ENCODE measurements around the gene MPPED1.

The MPPED1 gene

DNA sequence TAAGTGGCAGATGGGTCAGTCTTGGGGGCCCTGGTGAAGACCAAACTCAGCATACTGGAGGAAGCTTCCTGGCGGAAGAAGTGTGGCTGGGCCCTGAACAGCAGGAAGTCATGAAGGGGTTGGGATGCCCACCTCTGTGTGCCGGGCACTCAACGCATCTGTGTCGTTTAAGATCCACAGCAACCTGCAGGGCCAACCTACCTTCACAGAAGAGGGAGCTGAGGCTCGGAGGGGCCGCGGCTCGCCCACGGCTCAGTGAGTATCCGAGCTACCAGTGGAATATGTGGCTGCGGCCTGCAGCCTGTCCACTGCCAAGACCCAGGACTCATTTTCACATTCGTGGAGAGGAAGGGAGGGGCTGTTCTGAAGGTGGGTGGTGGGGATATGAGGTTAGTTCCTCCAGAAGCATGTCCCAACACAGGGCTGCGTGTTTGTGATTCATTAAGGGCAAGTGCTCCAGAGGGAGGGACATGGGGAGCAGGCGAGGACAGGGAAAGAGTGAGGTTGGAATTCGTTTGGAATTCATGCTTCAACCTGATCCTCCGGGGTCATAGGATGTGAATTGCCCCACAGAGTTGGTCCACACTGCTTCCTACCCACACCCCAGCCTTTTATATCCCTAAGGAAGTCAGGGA lies 99.6 kb downstream of the MPPED1 start:
- TF ChIP-seq CTCF (IDR thresholded peaks at IDR 0.05; ENCODE audit: low read depth, low read length) = no peak
- H3K9me3 ChIP-seq (ENCODE audit: severe bottlenecking) = no peaks in the 10 kb centered on the region
- no peak for DNase-seq
- no peak overlapping the region for H3K27ac ChIP-seq
- no peak overlapping the region for H3K4me3 ChIP-seq (ENCODE audit: low read depth, low read length)
- H3K27me3 ChIP-seq (ENCODE audit: insufficient read depth, low read depth, severe bottlenecking) = no peaks in the 10 kb centered on the region
- no peaks in the 10 kb centered on the region for H3K36me3 ChIP-seq

DNA sequence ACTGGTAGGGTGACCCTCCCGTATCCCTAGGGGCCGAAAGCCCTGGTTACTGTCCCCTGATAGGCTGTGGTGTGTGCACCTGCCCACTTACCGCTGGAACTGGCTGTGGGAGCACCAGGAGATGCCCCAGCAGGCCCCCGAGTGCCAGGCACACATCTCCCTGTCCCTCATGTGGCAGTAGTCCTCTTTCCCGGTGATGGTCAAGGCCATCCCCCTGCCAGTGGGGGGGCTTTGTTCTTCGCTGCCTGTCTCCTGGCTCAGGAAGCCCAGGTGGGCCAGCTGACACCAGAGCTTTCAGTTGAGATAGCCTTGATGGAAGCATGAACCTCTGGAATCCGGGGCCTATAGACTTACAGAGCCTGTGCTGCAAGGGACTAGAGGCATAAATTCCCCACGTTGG lies 100.5 kb downstream of the MPPED1 start:
- no peak for DNase-seq
- Histone ChIP-seq H3K27me3 (ENCODE audit: insufficient read depth, low read depth, severe bottlenecking) (no peaks in the 10 kb centered on the region), H3K4me3 (ENCODE audit: low read depth, low read length) (no peak overlapping the region), H3K9me3 (ENCODE audit: severe bottlenecking) (no peaks in the 10 kb centered on the region), H3K27ac (no peak overlapping the region), H3K36me3 (no peaks in the 10 kb centered on the region)
- TF ChIP-seq CTCF (IDR thresholded peaks at IDR 0.05; ENCODE audit: low read depth, low read length) = no peak

DNA sequence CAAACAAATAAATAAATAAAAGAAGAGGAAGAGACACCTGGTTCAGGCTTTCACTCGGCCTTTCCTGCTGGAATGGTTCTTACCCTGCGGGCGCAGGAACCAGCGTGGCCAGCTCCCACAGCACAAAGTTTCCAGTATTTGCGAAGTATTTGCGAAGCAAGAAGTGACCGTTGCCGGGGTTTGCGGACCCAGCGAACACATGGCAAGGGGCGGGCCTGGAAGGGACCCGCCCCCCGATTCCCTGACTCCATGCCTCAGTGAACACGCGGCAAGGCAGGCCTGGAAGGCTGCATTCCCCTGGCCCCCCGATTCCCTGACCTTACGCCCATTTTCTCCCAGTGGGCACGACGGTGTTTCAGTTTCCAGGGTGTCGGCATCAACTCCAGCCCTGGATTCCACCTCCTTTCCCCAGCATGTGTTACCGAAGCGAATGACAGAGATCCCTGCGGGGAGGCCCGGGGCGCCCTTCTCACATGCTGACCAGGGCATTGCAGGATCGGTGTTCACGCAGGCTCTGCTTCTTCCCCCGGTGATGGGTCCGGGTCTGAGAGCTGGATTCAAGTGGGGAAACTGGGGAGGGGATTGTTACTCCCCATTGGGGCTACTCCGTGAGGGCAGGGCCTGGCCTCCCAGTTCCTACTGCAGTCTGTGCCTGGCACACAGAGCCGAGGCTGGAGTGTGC lies 102.8 kb downstream of the MPPED1 start:
- no peaks in the 10 kb centered on the region for H3K36me3 ChIP-seq
- H3K9me3 ChIP-seq (ENCODE audit: severe bottlenecking) = no peaks in the 10 kb centered on the region
- H3K4me3 ChIP-seq (ENCODE audit: low read depth, low read length) = no peak overlapping the region
- no peak overlapping the region for H3K27ac ChIP-seq
- no peak for TF ChIP-seq CTCF (IDR thresholded peaks at IDR 0.05; ENCODE audit: low read depth, low read length)
- H3K27me3 ChIP-seq (ENCODE audit: insufficient read depth, low read depth, severe bottlenecking) = no peaks in the 10 kb centered on the region
- no peak for DNase-seq

DNA sequence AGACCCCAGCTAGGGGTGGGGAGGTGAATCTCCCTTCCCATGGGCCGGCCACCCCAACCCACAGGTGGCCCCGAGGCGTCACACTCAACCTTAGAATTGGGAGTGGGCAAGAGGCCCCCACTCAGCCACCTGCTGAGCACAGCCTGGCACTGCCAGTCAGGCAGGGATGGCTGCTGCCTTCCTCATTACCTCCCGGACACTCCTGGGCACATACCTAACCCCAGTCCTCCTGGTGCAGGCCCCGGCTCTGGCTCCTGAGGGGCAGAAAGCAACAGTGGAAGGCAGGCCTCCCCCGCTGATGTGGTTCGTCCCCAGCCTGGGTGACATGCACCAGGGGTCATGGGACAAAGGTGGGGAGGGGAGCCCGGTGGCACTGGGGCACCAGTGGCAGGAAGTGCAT lies 103.6 kb downstream of the MPPED1 start:
- Histone ChIP-seq H3K27ac (no peak overlapping the region), H3K36me3 (no peaks in the 10 kb centered on the region), H3K27me3 (ENCODE audit: insufficient read depth, low read depth, severe bottlenecking) (no peaks in the 10 kb centered on the region), H3K4me3 (ENCODE audit: low read depth, low read length) (no peak overlapping the region), H3K9me3 (ENCODE audit: severe bottlenecking) (no peaks in the 10 kb centered on the region)
- no peak for DNase-seq
- TF ChIP-seq CTCF (IDR thresholded peaks at IDR 0.05; ENCODE audit: low read depth, low read length) = no peak

GRCh38 chr22:43515902-43516301 lies 104.1 kb downstream of the MPPED1 start:
- peak; percentile 29 for DNase-seq
- Histone ChIP-seq H3K4me3 (ENCODE audit: low read depth, low read length) (no peak overlapping the region), H3K27me3 (ENCODE audit: insufficient read depth, low read depth, severe bottlenecking) (no peaks in the 10 kb centered on the region), H3K36me3 (no peaks in the 10 kb centered on the region), H3K9me3 (ENCODE audit: severe bottlenecking) (no peaks in the 10 kb centered on the region), H3K27ac (no peak overlapping the region)
- TF ChIP-seq CTCF (IDR thresholded peaks at IDR 0.05; ENCODE audit: low read depth, low read length) = peak; percentile 54

DNA sequence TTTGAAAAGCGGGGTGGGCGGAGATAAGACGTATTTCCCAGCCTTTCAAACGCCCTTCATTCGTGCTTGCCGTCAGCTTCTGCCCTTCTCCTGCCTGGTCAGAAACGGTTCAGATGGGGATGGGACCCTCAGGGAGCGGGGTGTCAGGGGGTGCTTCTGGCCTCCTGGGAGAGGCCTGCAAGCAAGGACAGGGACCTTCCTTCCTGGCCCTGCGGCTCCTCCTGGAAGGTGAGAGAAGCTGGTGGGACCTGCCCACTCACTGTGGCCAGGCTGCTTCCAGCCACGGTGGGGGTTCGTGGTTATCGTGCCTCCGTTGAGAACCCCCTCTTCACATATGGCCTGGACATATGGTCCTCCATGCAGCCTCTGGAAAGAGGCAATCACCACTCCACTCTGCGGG lies 104.6 kb downstream of the MPPED1 start:
- Histone ChIP-seq H3K27ac (no peak overlapping the region), H3K4me3 (ENCODE audit: low read depth, low read length) (no peak overlapping the region), H3K36me3 (no peaks in the 10 kb centered on the region), H3K9me3 (ENCODE audit: severe bottlenecking) (no peaks in the 10 kb centered on the region), H3K27me3 (ENCODE audit: insufficient read depth, low read depth, severe bottlenecking) (no peaks in the 10 kb centered on the region)
- DNase-seq = no peak
- no peak for TF ChIP-seq CTCF (IDR thresholded peaks at IDR 0.05; ENCODE audit: low read depth, low read length)

All from WERI-Rb-1 (cell line).